NCI-H187 (cell line): ENCODE measurements around the gene EFNA2.

Experiments
- DNase-seq, 2 experiments: peaks; one replicate each; lab custom pipeline; 2025; lab: John Stamatoyannopoulos, UW

EFNA2 gene

GRCh38 chr19:1272423-1273262 lies 13.0 kb upstream of the EFNA2 start:
- no peak for DNase-seq

- no peak for DNase-seq
Measured at GRCh38 chr19:1273263-1274041, 12.2 kb upstream of the EFNA2 start.

- DNase-seq, result no peak
Measured at GRCh38 chr19:1274081-1274851, 11.4 kb upstream of the EFNA2 start.

- DNase-seq, result no peak
Measured at GRCh38 chr19:1274852-1275259, 10.8 kb upstream of the EFNA2 start.

GRCh38 chr19:1275260-1275975 lies 10.3 kb upstream of the EFNA2 start, which contains the start of gene FAM174C:
TSS of gene FAM174C (plus strand) at chr19:1275530. CDS start at chr19:1275550, 20 bp downstream.
- peak; percentile 93 to 97 for DNase-seq

GRCh38 chr19:1275976-1276627 lies 9.6 kb upstream of the EFNA2 start:
- DNase-seq, result no peak

GRCh38 chr19:1276628-1277022 lies 9.0 kb upstream of the EFNA2 start:
- no peak for DNase-seq

- no peak for DNase-seq
Measured at GRCh38 chr19:1277061-1277460, 8.6 kb upstream of the EFNA2 start.

- no peak for DNase-seq
Measured at GRCh38 chr19:1278074-1278473, 7.6 kb upstream of the EFNA2 start.

- no peak for DNase-seq
Measured at GRCh38 chr19:1278713-1279660, 6.7 kb upstream of the EFNA2 start.

- DNase-seq, result peak; percentile 56 to 84
Measured at GRCh38 chr19:1279782-1280341, 5.8 kb upstream of the EFNA2 start.

- DNase-seq, result no peak
Measured at GRCh38 chr19:1280636-1281568, 4.8 kb upstream of the EFNA2 start.

- DNase-seq, result no peak
Measured at GRCh38 chr19:1281569-1282287, 3.9 kb upstream of the EFNA2 start.

GRCh38 chr19:1282588-1283206 lies 3.0 kb upstream of the EFNA2 start:
- no peak for DNase-seq

GRCh38 chr19:1283207-1283916 lies 2.3 kb upstream of the EFNA2 start:
- DNase-seq, result no peak

- DNase-seq, result no peak
Measured at GRCh38 chr19:1283917-1284292, 1.8 kb upstream of the EFNA2 start.
